H1 (cell line): ENCODE results near the gene ARMH3. TPM values are rescaled to one million over a fixed set of nuclear protein-coding genes. Genes with fewer than 3 reads are reported as not detected.

ENCODE experiments used
- CTCF ChIA-PET: fragments of 300-600 bp; sonication (Branson Sonifier 250); formaldehyde crosslinking; loops from one replicate; lab custom pipeline; 2021; ENCODE audit not compliant: partially characterized antibody; lab: Charles Lee
- POLR2A ChIA-PET: fragments of 300-600 bp; sonication (Branson Sonifier 250); formaldehyde crosslinking; loops from one replicate; lab custom pipeline; 2021; ENCODE audit warnings: inconsistent platforms; ENCODE audit not compliant: partially characterized antibody; lab: Charles Lee
- DNase-seq, 2 experiments: peaks; one replicate each; pipeline versions ENCODE4 v3.0.0 to v3.0.0-alpha.2; 2010 to 2022; ENCODE audit warnings: low spot score in 2 of 2, low read depth in 1 of 2, mixed read lengths in 1 of 2
- FAIRE-seq: peaks from 2 replicates; lab custom pipeline; 2011; peaks lifted over from hg19 to GRCh38; lab: Jason Lieb, UNC
- H2AFZ ChIP-seq: 2 replicates; pipeline ENCODE4 v1.8.1; 2012; ENCODE audit warnings: low read length, inconsistent platforms
- H2AK5ac ChIP-seq: 2 replicates; pipeline ENCODE4 v1.6.1; 2013; ENCODE audit warnings: low read depth, low read length
- H2BK120ac ChIP-seq: replicated peaks from 2 replicates; pipeline ENCODE3; 2013; ENCODE audit warnings: low read depth, low read length, inconsistent platforms
- H2BK12ac ChIP-seq: 2 replicates; pipeline ENCODE4 v1.6.1; 2013; ENCODE audit warnings: low read depth, low read length
- H2BK15ac ChIP-seq: 2 replicates; pipeline ENCODE4 v1.6.1; 2013; ENCODE audit warnings: low read length
- H2BK20ac ChIP-seq: 2 replicates; pipeline ENCODE4 v1.6.1; 2013; ENCODE audit warnings: low read length
- H2BK5ac ChIP-seq: 2 replicates; pipeline ENCODE4 v1.6.1; 2013; ENCODE audit warnings: low read depth, low read length
- H3K14ac ChIP-seq: 2 replicates; pipeline ENCODE4 v1.6.1; 2013; ENCODE audit warnings: inconsistent platforms; ENCODE audit not compliant: insufficient read length
- H3K18ac ChIP-seq: 2 replicates; pipeline ENCODE4 v1.6.1; 2013; ENCODE audit warnings: low read length; ENCODE audit errors: extremely low read depth
- H3K23ac ChIP-seq: 2 replicates; pipeline ENCODE4 v1.6.1; 2013; ENCODE audit warnings: inconsistent platforms; ENCODE audit not compliant: insufficient read length
- H3K23me2 ChIP-seq: 2 replicates; pipeline ENCODE4 v1.6.1; 2013; ENCODE audit warnings: low read depth, low read length
- H3K27ac ChIP-seq: 2 replicates; pipeline ENCODE4 v1.6.1; 2011; ENCODE audit warnings: low read depth, low read length, inconsistent platforms
- H3K27me3 ChIP-seq, 4 experiments: replicated peaks in 1 of 4; 1 replicate in 1 of 4; 2 replicates in 3 of 4; pipeline versions ENCODE4 v1.6.1 to v1.8.1; 2011 to 2013; ENCODE audit warnings: low read length in 3 of 4, mild to moderate bottlenecking in 3 of 4, inconsistent platforms in 2 of 4, mixed read lengths in 2 of 4, moderate library complexity in 1 of 4; ENCODE audit not compliant: control insufficient read depth in 3 of 4, insufficient read depth in 3 of 4; ENCODE audit errors: extremely low read depth in 1 of 4
- H3K36me3 ChIP-seq, 4 experiments: 2 replicates each; pipeline versions ENCODE4 v1.6.1 to v1.8.1; 2011 to 2013; ENCODE audit warnings: mild to moderate bottlenecking in 4 of 4, low read length in 3 of 4, moderate library complexity in 2 of 4, control low read depth in 1 of 4, inconsistent platforms in 1 of 4; ENCODE audit not compliant: insufficient read depth in 4 of 4, control insufficient read depth in 2 of 4
- H3K4ac ChIP-seq: replicated peaks from 2 replicates; pipeline ENCODE3; 2013; ENCODE audit warnings: low read length, low read depth, mixed read lengths, inconsistent platforms; ENCODE audit not compliant: insufficient read length
- H3K4me1 ChIP-seq, 4 experiments: replicated peaks in 1 of 4; 1 replicate in 1 of 4; 2 replicates in 3 of 4; pipeline versions ENCODE4 v1.6.1 to v1.8.1; 2011 to 2013; ENCODE audit warnings: low read length in 3 of 4, inconsistent platforms in 2 of 4, mixed read lengths in 1 of 4; ENCODE audit not compliant: insufficient read depth in 4 of 4, control insufficient read depth in 3 of 4
- H3K4me2 ChIP-seq, 2 experiments: 2 replicates each; pipeline versions ENCODE4 v1.6.1 to v1.8.1; 2011 to 2013; ENCODE audit warnings: low read depth in 2 of 2, low read length in 2 of 2, control low read depth in 1 of 2, inconsistent platforms in 1 of 2, mild to moderate bottlenecking in 1 of 2; ENCODE audit not compliant: insufficient read depth in 1 of 2
- H3K4me3 ChIP-seq, 4 experiments: fragments of 200-600, 300-600 bp in 1 of 4; sonication (generic), shearing (Covaris generic), sonication (Bioruptor Twin) in 1 of 4; 2 replicates each; pipeline versions ENCODE4 v1.5.1 to v1.8.1; 2011 to 2016; ENCODE audit warnings: low read length in 4 of 4, low read depth in 3 of 4, control low read depth in 2 of 4, inconsistent platforms in 2 of 4, mild to moderate bottlenecking in 2 of 4, mixed read lengths in 1 of 4, moderate library complexity in 1 of 4; ENCODE audit not compliant: insufficient read depth in 2 of 4; ENCODE audit errors: extremely low read depth in 1 of 4
- H3K56ac ChIP-seq: replicated peaks from 2 replicates; pipeline ENCODE3; 2013; ENCODE audit warnings: low read depth, mild to moderate bottlenecking, mixed read lengths, low read length, inconsistent platforms; ENCODE audit not compliant: insufficient read length
- H3K79me1 ChIP-seq: 2 replicates; pipeline ENCODE4 v1.6.1; 2013; ENCODE audit warnings: low read depth, low read length, control low read depth
- H3K79me2 ChIP-seq, 2 experiments: 2 replicates each; pipeline versions ENCODE4 v1.6.1 to v1.8.1; 2012 to 2013; ENCODE audit warnings: low read length in 2 of 2, mild to moderate bottlenecking in 2 of 2, inconsistent platforms in 1 of 2; ENCODE audit not compliant: insufficient read depth in 2 of 2, control insufficient read depth in 1 of 2
- H3K9ac ChIP-seq, 4 experiments: replicated peaks in 1 of 4; 1 replicate in 1 of 4; 2 replicates in 3 of 4; pipeline versions ENCODE4 v1.6.1 to v1.8.1; 2011 to 2013; ENCODE audit warnings: low read depth in 3 of 4, low read length in 3 of 4, control low read depth in 2 of 4, mild to moderate bottlenecking in 2 of 4, moderate library complexity in 2 of 4, inconsistent platforms in 1 of 4; ENCODE audit errors: extremely low read depth in 1 of 4
- H3K9me3 ChIP-seq, 2 experiments: 2 replicates each; pipeline versions ENCODE4 v1.6.1 to v1.8.1; 2012 to 2013; ENCODE audit warnings: mild to moderate bottlenecking in 2 of 2, moderate library complexity in 2 of 2, control low read depth in 1 of 2, inconsistent platforms in 1 of 2, low read depth in 1 of 2, low read length in 1 of 2, mixed read lengths in 1 of 2; ENCODE audit not compliant: insufficient read depth in 2 of 2
- H4K20me1 ChIP-seq, 2 experiments: replicated peaks in 1 of 2; 2 replicates each; pipeline versions ENCODE3 to v1.8.1; 2011 to 2013; ENCODE audit warnings: inconsistent platforms in 2 of 2, low read length in 2 of 2, mild to moderate bottlenecking in 1 of 2; ENCODE audit not compliant: insufficient read depth in 2 of 2, control insufficient read depth in 1 of 2
- H4K5ac ChIP-seq: 2 replicates; pipeline ENCODE4 v1.6.1; 2013; ENCODE audit warnings: low read length, low read depth, mixed read lengths, inconsistent platforms; ENCODE audit not compliant: insufficient read length
- H4K8ac ChIP-seq: 2 replicates; pipeline ENCODE4 v1.8.0; 2013; ENCODE audit warnings: mild to moderate bottlenecking, moderate library complexity, low read length, inconsistent platforms; ENCODE audit not compliant: insufficient read depth; ENCODE audit errors: extremely low read depth
- H4K91ac ChIP-seq: replicated peaks from 2 replicates; pipeline ENCODE3; 2013; ENCODE audit warnings: low read length, mixed read lengths, inconsistent platforms; ENCODE audit not compliant: insufficient read length
- polyA plus RNA-seq, 7 experiments: library from polyadenylated mRNA; depleted of rRNA in 3 of 7; stranded (reverse) in 5 of 7; unstranded in 2 of 7; fragments of >200 nt in 5 of 7; fragments of 200-250 nt in 2 of 7; gene quantifications; 1 replicate in 5 of 7; 2 replicates in 1 of 7; 4 replicates in 1 of 7; pipeline versions ENCODE4 v1.2.1 to v1.2.3, GENCODE V29; 2011 to 2013; ENCODE audit warnings: missing spikeins in 2 of 7, mixed read lengths in 2 of 7
- total RNA-seq: library from RNA; stranded (reverse); fragmentation: NEBNext Ultra II Directional; extraction: Animal tissue kit (Norgen Biotek cat#: 25700); gene quantifications from 2 replicates; pipeline ENCODE4 v1.2.1, GENCODE V29; 2021
- TF ChIP-seq, protein P1 (sequence below): IDR thresholded peaks from 2 replicates; pipeline ENCODE4 v1.6.1; 2012; ENCODE audit warnings: inconsistent platforms

ARMH3 gene
- total and polyA plus RNA-seq, 2 of the 8 experiments (the other 6 are each of a cell fraction or from before 2014, with no cell fraction given) = 11.6 to 18.3 TPM

DNA sequence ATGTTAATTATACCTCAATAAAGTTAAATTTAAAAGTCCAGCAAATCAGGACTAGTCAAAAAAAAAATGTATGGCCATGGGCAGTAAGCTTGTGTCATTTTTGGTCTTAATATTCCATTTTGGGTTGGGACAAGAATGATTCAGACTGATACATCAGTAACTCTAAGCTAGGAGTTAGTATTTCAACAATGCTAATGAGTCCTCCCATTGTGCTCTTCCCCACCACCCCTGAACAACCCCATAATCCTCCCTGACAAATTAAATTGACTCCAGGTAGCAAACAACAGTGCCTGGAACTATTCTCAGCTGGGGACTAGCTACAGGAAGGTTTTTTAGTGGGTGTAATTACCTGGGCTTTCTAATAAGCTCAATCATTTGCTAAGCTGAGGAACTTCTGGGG is 181.7 kb downstream of the ARMH3 start:
- FAIRE-seq = no peak
- no peak overlapping the region for H2AFZ ChIP-seq
- H3K4me1 ChIP-seq = peaks cover 0 to 6% (median 3%) of the 10 kb centered on the region in 4 experiments; a peak in 4 of 7 replicates
- no peak overlapping the region for H3K23ac ChIP-seq
- H2BK15ac ChIP-seq = no peak overlapping the region
- no peak overlapping the region for H3K18ac ChIP-seq
- no peak overlapping the region for H2BK5ac ChIP-seq
- no peak overlapping the region for H3K4me3 ChIP-seq
- no peaks in the 10 kb centered on the region for H3K27me3 ChIP-seq
- no peak overlapping the region for H2AK5ac ChIP-seq
- no peak overlapping the region for H2BK20ac ChIP-seq
- no peak overlapping the region for H3K9ac ChIP-seq
- no peak overlapping the region for H2BK12ac ChIP-seq
- H2BK120ac ChIP-seq = no peak overlapping the region
- ChIA-PET CTCF (interaction anchor here (1.6 to 2.7 kb wide), 3 partner anchors 29 to 136 kb away, joined by 6 to 11 read pairs (median 8); no protein-coding TSS in a partner anchor), POLR2A (interaction anchor here (0.7 kb wide), 1 partner anchor 53 kb away, joined by 3 read pairs; no protein-coding TSS in a partner anchor)
- no peak overlapping the region for H3K27ac ChIP-seq
- no peak overlapping the region for H3K56ac ChIP-seq
- no peaks in the 10 kb centered on the region for H3K9me3 ChIP-seq
- H4K8ac ChIP-seq = no peak overlapping the region
- H3K4me2 ChIP-seq = no peak overlapping the region
- no peaks in the 10 kb centered on the region for H3K79me1 ChIP-seq
- no peak overlapping the region for H3K14ac ChIP-seq
- H4K20me1 ChIP-seq = no peaks in the 10 kb centered on the region
- H4K91ac ChIP-seq = no peak overlapping the region
- no peak overlapping the region for H4K5ac ChIP-seq
- DNase-seq = no peak
- H3K23me2 ChIP-seq = no peaks in the 10 kb centered on the region
- H3K36me3 ChIP-seq = no peaks in the 10 kb centered on the region
- H3K4ac ChIP-seq = no peak overlapping the region
- H3K79me2 ChIP-seq = no peaks in the 10 kb centered on the region
- TF ChIP-seq, protein P1, sequence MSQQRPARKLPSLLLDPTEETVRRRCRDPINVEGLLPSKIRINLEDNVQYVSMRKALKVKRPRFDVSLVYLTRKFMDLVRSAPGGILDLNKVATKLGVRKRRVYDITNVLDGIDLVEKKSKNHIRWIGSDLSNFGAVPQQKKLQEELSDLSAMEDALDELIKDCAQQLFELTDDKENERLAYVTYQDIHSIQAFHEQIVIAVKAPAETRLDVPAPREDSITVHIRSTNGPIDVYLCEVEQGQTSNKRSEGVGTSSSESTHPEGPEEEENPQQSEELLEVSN = no peak
